H1 (cell line): ENCODE measurements around the gene UGT1A6.

ENCODE experiments used
- BRCA1 ChIP-seq: IDR thresholded peaks from 2 replicates; pipeline ENCODE4 v1.6.1; 2012; ENCODE audit warnings: low read depth, low read length, improper control_type of control experiment
- CBX5 ChIP-seq: fragments of 300-800, 300-1000 bp; sonication (generic); IDR thresholded peaks from 2 replicates; pipeline ENCODE4 v1.7.1; 2016; ENCODE audit warnings: antibody characterized with exemption, low read length, low read depth
- CREB1 ChIP-seq: IDR thresholded peaks from 2 replicates; pipeline ENCODE4 v1.6.1; 2012; ENCODE audit warnings: inconsistent platforms
- CTBP2 ChIP-seq: IDR thresholded peaks from 2 replicates; pipeline ENCODE4 v1.7.0; 2011; ENCODE audit warnings: borderline replicate concordance, mild to moderate bottlenecking, moderate library complexity, mixed read lengths, low read length; ENCODE audit not compliant: insufficient read depth, insufficient read length
- EP300 ChIP-seq, 2 experiments: IDR thresholded peaks; 1 replicate in 1 of 2; 2 replicates in 1 of 2; pipeline ENCODE4 v1.6.1; 2011 to 2012; ENCODE audit warnings: low read depth in 2 of 2, low read length in 2 of 2, mild to moderate bottlenecking in 2 of 2, borderline replicate concordance in 1 of 2, inconsistent platforms in 1 of 2, moderate library complexity in 1 of 2
- EZH2 ChIP-seq: fragments of 200-600 bp; sonication (generic); IDR thresholded peaks from 2 replicates; pipeline ENCODE4 v1.7.1; 2012; ENCODE audit warnings: low read depth, mild to moderate bottlenecking, moderate library complexity, low read length, inconsistent platforms; ENCODE audit not compliant: severe bottlenecking
- JUND ChIP-seq: IDR thresholded peaks from 2 replicates; pipeline ENCODE4 v1.6.1; 2011; ENCODE audit warnings: mild to moderate bottlenecking, improper control_type of control experiment, low read length
- POLR2AphosphoS5 ChIP-seq: IDR thresholded peaks from 2 replicates; pipeline ENCODE4 v1.6.1; 2011; ENCODE audit warnings: low read depth, low read length
- SIX5 ChIP-seq: IDR thresholded peaks from 2 replicates; pipeline ENCODE4 v1.6.1; 2011; ENCODE audit warnings: mild to moderate bottlenecking, low read depth, low read length
- TAF1 ChIP-seq: IDR thresholded peaks from 2 replicates; pipeline ENCODE4 v1.6.1; 2011; ENCODE audit warnings: mild to moderate bottlenecking, low read depth, low read length
- TCF12 ChIP-seq: IDR thresholded peaks from 2 replicates; pipeline ENCODE4 v1.6.1; 2011; ENCODE audit warnings: low read depth, mild to moderate bottlenecking, low read length
- TF ChIP-seq, protein P1 (sequence below): IDR thresholded peaks from 2 replicates; pipeline ENCODE4 v1.6.1; 2011; ENCODE audit warnings: low read length, improper control_type of control experiment
- TF ChIP-seq, protein P2 (sequence below), 3 experiments: IDR thresholded peaks; 1 replicate in 2 of 3; 2 replicates in 1 of 3; pipeline versions ENCODE4 v1.5.1 to v1.6.1; 2011; ENCODE audit warnings: low read length in 3 of 3, mild to moderate bottlenecking in 3 of 3, inconsistent platforms in 2 of 3, low read depth in 1 of 3, moderate library complexity in 1 of 3; ENCODE audit not compliant: insufficient read depth in 1 of 3; ENCODE audit errors: control extremely low read depth in 1 of 3

DNA sequence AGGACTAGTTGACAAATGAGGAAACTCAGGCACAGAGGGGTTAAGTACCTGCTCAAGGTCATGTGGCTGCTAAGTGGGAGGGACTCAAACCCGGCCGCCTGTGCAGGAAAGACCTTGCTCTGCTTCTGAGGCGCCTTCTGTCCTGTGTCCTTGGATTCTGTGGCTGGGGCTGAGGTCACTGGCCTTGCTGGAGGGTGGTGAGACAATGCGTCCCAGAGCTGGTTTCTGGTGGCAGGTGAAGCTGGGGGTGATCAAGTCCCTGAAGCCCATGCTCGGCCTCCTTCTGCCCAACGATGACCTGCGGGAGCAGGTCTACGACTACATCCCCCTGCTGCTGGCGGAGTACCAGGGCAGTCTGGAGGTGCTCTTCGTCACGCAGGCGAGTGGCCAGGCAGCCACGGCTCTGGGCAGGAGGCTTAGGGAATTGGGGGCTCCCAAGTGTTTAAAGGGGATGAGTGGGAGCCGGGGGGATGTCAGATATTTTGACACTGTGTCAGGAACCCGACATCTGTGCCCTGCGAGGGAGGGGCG lies 101.5 kb downstream of the UGT1A6 start:
- TF ChIP-seq CBX5 (no peak), TAF1 (no peak), EP300 (IDR thresholded peaks at IDR 0.05; ENCODE audit: borderline replicate concordance in 1 of 2, low read depth in 2 of 2, low read length in 2 of 2) (no peak), BRCA1 (no peak), POLR2AphosphoS5 (no peak), CREB1 (no peak), SIX5 (no peak), CTBP2 (no peak), TCF12 (no peak), EZH2 (no peak), JUND (no peak)
- TF ChIP-seq, protein P1, sequence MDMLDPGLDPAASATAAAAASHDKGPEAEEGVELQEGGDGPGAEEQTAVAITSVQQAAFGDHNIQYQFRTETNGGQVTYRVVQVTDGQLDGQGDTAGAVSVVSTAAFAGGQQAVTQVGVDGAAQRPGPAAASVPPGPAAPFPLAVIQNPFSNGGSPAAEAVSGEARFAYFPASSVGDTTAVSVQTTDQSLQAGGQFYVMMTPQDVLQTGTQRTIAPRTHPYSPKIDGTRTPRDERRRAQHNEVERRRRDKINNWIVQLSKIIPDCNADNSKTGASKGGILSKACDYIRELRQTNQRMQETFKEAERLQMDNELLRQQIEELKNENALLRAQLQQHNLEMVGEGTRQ = no peak
- TF ChIP-seq, protein P2, sequence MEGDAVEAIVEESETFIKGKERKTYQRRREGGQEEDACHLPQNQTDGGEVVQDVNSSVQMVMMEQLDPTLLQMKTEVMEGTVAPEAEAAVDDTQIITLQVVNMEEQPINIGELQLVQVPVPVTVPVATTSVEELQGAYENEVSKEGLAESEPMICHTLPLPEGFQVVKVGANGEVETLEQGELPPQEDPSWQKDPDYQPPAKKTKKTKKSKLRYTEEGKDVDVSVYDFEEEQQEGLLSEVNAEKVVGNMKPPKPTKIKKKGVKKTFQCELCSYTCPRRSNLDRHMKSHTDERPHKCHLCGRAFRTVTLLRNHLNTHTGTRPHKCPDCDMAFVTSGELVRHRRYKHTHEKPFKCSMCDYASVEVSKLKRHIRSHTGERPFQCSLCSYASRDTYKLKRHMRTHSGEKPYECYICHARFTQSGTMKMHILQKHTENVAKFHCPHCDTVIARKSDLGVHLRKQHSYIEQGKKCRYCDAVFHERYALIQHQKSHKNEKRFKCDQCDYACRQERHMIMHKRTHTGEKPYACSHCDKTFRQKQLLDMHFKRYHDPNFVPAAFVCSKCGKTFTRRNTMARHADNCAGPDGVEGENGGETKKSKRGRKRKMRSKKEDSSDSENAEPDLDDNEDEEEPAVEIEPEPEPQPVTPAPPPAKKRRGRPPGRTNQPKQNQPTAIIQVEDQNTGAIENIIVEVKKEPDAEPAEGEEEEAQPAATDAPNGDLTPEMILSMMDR (IDR thresholded peaks at IDR 0.05; ENCODE audit: control extremely low read depth in 1 of 3, insufficient read depth in 1 of 3, low read depth in 1 of 3, low read length in 3 of 3) = no peak
